ENCODE results near the gene CDC42. TPM values are rescaled to one million over a fixed set of nuclear protein-coding genes. Genes with fewer than 3 reads are reported as not detected.
A peak's percentile ranks its signal among the peaks of the same experiment; 100 is the strongest.
"Not testable (repeated sequence)": the region's sequence is repeated elsewhere in the genome, so short reads cannot be mapped to it uniquely, and the experiment has no call there.

The CDC42 gene
- total RNA-seq, 1 experiment from 2014 or later: 171 TPM

DNA sequence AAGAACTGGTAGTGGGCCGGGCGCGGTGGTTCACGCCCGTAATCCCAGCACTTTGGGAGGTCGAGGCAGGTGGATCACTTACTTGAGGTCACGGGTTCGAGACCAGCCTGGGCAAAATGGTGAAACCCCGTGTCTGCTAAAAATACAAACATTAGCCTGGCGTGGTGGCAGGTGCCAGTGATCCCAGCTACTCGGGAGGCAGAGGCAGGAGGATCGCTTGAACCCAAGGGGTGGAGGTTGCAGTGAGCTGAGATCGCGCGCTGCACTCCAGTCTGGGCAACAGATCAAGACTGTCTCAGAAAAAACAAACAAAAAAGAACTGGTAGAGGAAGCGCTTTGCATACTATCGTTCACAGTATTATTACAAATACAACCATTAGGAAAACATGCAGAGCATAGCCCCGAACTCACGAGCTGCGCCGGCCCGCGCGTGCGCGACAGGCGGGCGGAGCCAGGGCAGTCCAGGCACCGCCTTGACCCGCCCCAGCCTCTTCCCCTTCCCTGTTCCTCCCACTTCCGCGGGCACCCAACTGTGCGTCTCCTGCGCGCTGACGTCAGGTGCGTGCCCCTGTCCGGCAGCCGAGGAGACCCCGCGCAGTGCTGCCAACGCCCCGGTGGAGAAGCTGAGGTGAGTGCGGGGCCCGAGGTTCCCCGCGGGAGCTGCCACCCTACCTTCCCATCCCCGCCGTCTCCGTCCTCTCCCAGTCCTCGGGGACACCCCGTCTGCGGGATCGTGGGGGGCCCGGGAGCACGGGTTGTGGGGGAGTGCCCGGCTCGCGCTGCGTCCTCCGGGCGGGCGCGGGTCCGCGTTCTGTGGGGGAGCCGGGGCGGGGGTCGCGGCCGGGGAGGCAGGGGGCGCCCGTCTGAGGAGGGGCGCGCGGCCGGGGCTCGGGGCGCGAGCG, at the start of gene CDC42 (continued):
- TF ChIP-seq CDX4 (CRISPR knock-in tag; IDR thresholded peaks at IDR 0.05; ENCODE audit: borderline replicate concordance) (no peak), IRF1 (CRISPR knock-in tag; IDR thresholded peaks at IDR 0.05) (no peak), ZNF512 (CRISPR knock-in tag; IDR thresholded peaks at IDR 0.05; ENCODE audit: borderline replicate concordance) (no peak), GTF2I (CRISPR knock-in tag; conservative IDR thresholded peaks at IDR 0.05) (peak; percentile 40; the same call in 1 of the 2 replicates), PRDM15 (CRISPR knock-in tag; IDR thresholded peaks at IDR 0.05) (no peak), ZNF232 (CRISPR knock-in tag; IDR thresholded peaks at IDR 0.05) (peak; percentile 13), ZNF317 (CRISPR knock-in tag; IDR thresholded peaks at IDR 0.05; ENCODE audit: borderline replicate concordance, low read depth) (no peak), IRF2 (CRISPR knock-in tag; IDR thresholded peaks at IDR 0.05; ENCODE audit: borderline replicate concordance, low read depth) (no peak), TCF7 (CRISPR knock-in tag; IDR thresholded peaks at IDR 0.05; ENCODE audit: low read depth) (no peak), CBFB (CRISPR knock-in tag; IDR thresholded peaks at IDR 0.05; ENCODE audit: low read depth) (no peak), TEAD4 (CRISPR knock-in tag; IDR thresholded peaks at IDR 0.05) (no peak), ZNF396 (CRISPR knock-in tag; IDR thresholded peaks at IDR 0.05; ENCODE audit: borderline replicate concordance) (no peak), ZNF416 (CRISPR knock-in tag; IDR thresholded peaks at IDR 0.05) (peak; percentile 59; the same call in 1 of the 2 replicates), CREM (CRISPR knock-in tag; IDR thresholded peaks at IDR 0.05) (peak; percentile 93), CREB1 (CRISPR knock-in tag; IDR thresholded peaks at IDR 0.05) (peak; percentile 79; the same call in 1 of the 2 replicates), NR1H2 (CRISPR knock-in tag; IDR thresholded peaks at IDR 0.05) (no peak), ZNF219 (CRISPR knock-in tag; IDR thresholded peaks at IDR 0.05; ENCODE audit: borderline replicate concordance) (no peak), NFE2L1 (CRISPR knock-in tag; IDR thresholded peaks at IDR 0.05) (peak; percentile 32; the same call in 1 of the 2 replicates), SOX15 (CRISPR knock-in tag; IDR thresholded peaks at IDR 0.05) (no peak)
- TF ChIP-seq, protein P1, sequence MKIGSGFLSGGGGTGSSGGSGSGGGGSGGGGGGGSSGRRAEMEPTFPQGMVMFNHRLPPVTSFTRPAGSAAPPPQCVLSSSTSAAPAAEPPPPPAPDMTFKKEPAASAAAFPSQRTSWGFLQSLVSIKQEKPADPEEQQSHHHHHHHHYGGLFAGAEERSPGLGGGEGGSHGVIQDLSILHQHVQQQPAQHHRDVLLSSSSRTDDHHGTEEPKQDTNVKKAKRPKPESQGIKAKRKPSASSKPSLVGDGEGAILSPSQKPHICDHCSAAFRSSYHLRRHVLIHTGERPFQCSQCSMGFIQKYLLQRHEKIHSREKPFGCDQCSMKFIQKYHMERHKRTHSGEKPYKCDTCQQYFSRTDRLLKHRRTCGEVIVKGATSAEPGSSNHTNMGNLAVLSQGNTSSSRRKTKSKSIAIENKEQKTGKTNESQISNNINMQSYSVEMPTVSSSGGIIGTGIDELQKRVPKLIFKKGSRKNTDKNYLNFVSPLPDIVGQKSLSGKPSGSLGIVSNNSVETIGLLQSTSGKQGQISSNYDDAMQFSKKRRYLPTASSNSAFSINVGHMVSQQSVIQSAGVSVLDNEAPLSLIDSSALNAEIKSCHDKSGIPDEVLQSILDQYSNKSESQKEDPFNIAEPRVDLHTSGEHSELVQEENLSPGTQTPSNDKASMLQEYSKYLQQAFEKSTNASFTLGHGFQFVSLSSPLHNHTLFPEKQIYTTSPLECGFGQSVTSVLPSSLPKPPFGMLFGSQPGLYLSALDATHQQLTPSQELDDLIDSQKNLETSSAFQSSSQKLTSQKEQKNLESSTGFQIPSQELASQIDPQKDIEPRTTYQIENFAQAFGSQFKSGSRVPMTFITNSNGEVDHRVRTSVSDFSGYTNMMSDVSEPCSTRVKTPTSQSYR (CRISPR knock-in tag; IDR thresholded peaks at IDR 0.05): no peak
- TF ChIP-seq, protein P2, sequence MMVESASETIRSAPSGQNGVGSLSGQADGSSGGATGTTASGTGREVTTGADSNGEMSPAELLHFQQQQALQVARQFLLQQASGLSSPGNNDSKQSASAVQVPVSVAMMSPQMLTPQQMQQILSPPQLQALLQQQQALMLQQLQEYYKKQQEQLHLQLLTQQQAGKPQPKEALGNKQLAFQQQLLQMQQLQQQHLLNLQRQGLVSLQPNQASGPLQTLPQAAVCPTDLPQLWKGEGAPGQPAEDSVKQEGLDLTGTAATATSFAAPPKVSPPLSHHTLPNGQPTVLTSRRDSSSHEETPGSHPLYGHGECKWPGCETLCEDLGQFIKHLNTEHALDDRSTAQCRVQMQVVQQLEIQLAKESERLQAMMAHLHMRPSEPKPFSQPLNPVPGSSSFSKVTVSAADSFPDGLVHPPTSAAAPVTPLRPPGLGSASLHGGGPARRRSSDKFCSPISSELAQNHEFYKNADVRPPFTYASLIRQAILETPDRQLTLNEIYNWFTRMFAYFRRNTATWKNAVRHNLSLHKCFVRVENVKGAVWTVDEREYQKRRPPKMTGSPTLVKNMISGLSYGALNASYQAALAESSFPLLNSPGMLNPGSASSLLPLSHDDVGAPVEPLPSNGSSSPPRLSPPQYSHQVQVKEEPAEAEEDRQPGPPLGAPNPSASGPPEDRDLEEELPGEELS (CRISPR knock-in tag; IDR thresholded peaks at IDR 0.05): peak; percentile 86

- H3K4me1 Mint-ChIP-seq; H3K27me3 Mint-ChIP-seq (ENCODE audit: low read depth); H3K4me3 Mint-ChIP-seq; ATAC-seq; DNase-seq (ENCODE audit: low spot score); H3K9me3 Mint-ChIP-seq; H3K36me3 Mint-ChIP-seq; POLR2A ChIA-PET; H3K27ac Mint-ChIP-seq: not testable (repeated sequence)
- CTCF ChIA-PET: interaction anchor here (0.6 kb wide), 1 partner anchor 165 kb away, joined by 6 read pairs; no protein-coding TSS in a partner anchor
Observed at GRCh38 chr1:22002875-22003274, 49.6 kb upstream of the CDC42 start.

DNA sequence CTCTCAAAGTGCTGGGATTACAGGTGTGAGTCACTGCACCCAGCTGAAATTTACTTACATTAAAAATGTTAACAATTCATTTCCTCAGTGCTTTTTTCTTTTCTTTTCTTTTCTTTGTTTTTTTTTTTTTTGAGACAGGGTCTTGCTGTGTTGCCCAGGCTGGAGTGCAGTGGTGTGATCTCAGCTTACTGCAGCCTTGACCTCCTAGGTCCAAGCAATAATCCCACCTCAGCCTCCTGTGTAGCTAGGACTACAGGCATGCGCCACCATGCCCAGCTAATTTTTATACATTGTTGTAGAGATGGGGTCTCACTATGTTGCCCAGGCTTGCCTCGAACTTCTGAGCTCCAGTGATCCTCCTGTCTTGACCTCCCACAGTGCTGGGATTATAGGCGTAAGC, 48.5 kb upstream of the CDC42 start:
- H3K27me3 Mint-ChIP-seq (ENCODE audit: low read depth); POLR2A ChIA-PET; DNase-seq (ENCODE audit: low spot score); H3K36me3 Mint-ChIP-seq; H3K4me1 Mint-ChIP-seq; ATAC-seq; H3K27ac Mint-ChIP-seq; H3K9me3 Mint-ChIP-seq; H3K4me3 Mint-ChIP-seq: not testable (repeated sequence)
- CTCF ChIA-PET: interaction anchor here (0.7 to 0.9 kb wide), 2 partner anchors 25 to 734 kb away, joined by 3 read pairs; no protein-coding TSS in a partner anchor
